ENCODE measurements around the gene S100A16.
"Not testable (repeated sequence)": the region's sequence is repeated elsewhere in the genome, so short reads cannot be mapped to it uniquely, and the experiment has no call there.

Gene S100A16

DNA sequence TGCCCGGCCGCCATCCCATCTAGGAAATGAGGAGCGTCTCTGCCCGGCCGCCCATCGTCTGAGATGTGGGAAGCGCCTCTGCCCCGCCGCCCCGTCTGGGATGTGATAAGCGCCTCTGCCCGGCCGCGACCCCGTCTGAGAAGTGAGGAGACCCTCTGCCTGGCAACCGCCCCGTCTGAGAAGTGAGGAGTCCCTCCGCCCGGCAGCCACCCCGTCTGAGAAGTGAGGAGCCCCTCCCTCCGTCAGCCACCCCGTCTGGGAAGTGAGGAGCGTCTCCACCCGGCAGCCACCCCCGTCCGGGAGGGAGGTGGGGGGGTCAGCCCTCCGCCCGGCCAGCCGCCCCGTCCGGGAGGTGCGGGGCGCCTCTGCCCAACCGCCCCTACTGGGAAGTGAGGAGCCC lies 30.1 kb downstream of the S100A16 start:
- not testable (repeated sequence) for DNase-seq

GRCh38 chr1:153578936-153579335 lies 34.0 kb downstream of the S100A16 start:
- DNase-seq: no peak

DNA sequence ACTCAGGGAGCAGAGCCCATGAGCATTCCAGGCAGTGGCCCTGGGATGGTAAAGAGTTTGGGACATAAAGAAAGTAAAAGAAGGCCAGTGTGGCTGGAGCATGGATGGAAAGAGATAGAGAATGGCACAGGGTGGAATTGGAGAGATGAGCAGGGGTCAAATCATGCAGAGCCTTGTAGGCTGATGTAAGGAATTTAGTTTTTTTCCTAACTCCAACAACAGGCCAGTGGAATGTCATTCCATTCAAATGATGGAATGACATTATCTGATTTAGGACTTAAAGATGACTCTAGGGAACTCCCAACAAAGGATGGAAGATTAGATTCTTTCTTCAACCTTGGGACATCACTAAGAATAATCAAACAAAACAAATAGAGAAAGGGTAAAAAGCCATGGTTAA lies 34.4 kb downstream of the S100A16 start:
- DNase-seq: no peak

- DNase-seq: no peak
Observed at GRCh38 chr1:153577624-153578051, 35.3 kb downstream of the S100A16 start.

DNA sequence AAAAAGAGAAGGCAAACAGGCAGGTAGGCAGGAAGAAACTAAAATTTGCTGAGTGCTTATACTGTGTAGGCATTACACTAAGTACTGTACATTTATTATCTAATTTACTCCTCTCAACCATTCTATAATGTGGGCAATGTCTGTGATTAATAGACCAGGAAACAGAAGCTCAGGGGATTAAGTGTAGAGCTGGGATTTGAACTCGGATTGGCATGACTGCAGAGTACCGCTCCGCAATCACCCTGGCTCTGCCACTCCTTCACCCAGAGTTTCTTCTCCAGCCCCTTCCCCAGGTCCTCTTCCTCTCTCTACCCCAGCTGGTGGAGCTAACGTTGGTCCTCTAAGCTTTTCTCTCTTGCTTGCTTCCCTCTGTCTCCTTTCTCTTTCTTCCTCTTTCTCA lies 35.8 kb downstream of the S100A16 start:
- DNase-seq: no peak

GRCh38 chr1:153575497-153575896 lies 37.4 kb downstream of the S100A16 start:
- DNase-seq: not testable (repeated sequence)

GRCh38 chr1:153575081-153575491 lies 37.9 kb downstream of the S100A16 start:
- DNase-seq: not testable (repeated sequence)

DNA sequence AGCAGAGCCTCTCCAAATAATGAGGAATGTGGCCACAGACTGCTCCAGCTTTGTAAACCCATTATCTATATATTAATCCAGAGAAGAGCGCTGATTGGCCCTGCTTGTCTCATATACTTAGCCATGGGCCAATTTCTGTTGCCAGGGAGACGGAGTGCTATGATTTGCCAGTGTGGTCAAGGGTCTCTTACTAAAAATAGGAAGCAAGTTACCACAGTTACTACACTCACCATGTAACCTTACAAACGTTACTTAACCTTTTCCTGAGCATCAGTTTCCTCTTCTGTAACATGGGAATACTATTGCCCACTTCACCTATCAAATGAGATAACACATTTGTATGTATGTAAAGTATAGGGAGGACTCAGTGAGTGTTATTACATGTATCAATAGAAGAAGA lies 39.6 kb downstream of the S100A16 start:
- DNase-seq: no peak

GRCh38 chr1:153572569-153573015 lies 40.3 kb downstream of the S100A16 start:
- peak; percentile 55 for DNase-seq

GRCh38 chr1:153571706-153572105 lies 41.2 kb downstream of the S100A16 start:
- no peak for DNase-seq

GRCh38 chr1:153570874-153571273 lies 42.1 kb downstream of the S100A16 start:
- no peak for DNase-seq

DNA sequence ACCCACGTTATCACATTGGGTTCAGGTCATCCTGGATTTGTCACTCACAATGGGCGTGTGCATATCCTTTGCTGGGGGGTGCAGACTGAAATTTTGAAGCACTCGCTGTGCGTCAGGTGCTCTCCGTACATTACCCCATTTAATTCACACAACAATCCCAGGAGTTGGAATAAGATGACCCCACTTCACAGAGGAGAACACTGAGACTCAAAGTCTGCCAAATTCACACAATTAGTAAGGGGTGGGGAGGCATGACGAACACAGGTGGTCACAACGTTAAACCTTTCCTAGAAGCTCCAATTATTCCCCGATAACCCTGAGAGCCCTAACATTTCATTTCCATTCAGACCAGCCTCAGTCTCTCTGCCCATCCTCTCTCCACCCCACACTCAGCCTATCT lies 43.5 kb downstream of the S100A16 start:
- no peak for DNase-seq

- peak; percentile 98 for DNase-seq
Observed at GRCh38 chr1:153568367-153569099, 44.4 kb downstream of the S100A16 start.

GRCh38 chr1:153567621-153568366 lies 45.1 kb downstream of the S100A16 start:
- no peak for DNase-seq

DNA sequence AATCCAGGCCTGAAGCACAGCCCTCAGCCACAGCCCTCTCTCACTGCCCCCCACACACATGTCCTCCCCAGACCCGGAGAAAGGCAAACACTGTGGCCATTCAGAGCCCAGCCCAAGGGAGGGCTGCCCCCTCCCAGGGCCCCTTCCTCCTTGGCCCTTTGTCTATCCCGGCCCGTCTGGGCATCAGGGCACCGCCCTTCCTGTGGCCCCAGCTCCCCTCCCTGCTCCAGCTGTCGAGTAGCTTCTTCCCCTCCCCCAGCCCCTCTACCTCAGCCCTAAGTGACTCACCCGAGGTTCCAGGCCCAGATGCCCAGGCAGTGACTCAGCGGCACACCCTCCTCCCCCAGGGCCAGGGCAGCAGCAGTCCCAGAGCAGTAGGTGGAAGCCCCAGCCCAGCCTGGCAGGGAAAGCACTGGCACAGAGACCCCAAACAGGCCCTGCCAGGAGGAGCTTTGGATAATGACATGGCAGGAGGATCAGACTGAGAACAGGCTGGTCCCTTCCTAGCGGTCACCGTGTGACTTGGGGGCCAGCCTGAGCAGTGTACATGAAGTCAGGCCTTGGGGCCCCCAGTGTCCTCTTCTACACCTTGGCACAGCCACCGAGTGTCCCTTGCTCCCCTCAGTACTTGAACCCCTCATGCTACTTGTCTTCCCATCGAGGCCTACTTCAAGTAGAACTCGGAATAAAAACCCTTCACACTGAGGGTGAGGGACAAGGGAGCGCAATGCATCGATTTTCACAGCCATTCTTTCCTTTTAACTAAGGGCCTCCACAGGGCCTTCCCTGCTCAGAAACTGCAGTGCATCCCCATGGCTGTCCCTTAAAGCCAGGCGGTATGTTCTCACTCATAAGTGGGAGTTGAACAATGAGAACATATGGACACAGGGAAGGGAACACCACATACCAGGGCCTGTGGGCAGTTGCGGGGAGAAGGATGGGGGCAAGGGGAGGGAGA lies 46.2 kb downstream of the S100A16 start:
- no peak for DNase-seq

DNA sequence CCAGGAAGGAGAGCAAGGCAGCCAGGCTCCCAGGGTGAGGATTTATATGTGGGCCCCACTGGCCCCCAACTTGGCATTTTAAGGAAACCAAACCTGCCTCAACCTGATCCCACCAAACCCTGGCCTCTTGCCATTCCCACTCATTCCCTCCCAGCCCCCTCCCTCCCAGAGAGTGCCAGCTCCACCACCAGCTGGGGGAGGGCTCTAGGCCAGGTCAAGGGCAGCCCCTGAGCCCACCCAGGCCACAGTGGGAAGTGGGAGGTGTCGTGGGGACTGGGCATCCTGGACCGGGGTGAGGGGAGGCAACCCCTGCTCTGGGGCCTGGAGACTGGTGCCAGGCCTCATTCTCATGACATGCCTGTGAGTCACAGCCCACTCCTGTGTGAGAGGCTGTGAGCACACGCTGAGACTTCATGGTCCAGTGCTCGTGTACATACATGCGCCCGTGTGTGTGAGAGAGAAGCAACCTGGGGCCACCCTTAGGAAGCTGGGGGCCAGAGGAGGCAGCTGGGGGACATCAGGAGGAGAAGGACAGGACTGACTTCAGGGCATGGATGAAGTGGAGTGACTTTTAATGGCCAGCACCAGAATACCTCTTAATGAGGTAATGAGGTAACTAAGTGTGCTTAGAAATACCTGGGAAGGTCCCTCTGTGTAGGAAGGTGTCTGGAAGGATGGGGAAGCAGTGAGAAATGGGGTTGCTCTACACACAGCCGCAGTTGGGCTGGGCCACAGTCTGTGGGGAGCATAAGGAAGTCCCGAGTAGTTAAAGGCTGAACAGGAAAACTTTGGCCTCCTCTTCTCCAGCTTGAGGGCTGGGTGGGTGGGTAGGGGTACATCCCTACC lies 47.2 kb downstream of the S100A16 start, which contains the start of gene S100A2:
TSS of gene S100A2 (minus strand) at position 316 of the 846 bp plus-strand sequence. CDS start 1,967 bp downstream, outside the sequence.
- DNase-seq: peak; percentile 43

DNA sequence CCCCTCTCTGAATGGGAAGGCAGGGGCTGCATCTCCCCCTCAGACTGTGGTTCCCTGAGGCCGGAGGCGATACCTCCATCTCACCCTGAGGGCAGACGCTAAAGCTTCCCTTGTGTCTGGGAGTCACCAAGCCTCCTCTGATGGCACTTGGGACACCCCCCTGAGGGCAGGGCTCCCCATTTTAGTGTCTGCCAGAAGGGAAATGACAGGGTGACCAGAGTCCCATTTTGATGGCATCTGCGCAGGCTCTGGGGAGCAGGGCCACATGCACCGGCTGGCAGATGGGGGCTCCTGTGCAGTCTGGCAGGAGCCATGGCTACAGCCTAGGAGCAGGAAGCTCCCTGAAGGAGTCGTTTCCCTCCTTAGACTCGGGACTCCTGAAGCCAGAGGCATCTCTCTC lies 48.9 kb downstream of the S100A16 start:
- DNase-seq: no peak

DNA sequence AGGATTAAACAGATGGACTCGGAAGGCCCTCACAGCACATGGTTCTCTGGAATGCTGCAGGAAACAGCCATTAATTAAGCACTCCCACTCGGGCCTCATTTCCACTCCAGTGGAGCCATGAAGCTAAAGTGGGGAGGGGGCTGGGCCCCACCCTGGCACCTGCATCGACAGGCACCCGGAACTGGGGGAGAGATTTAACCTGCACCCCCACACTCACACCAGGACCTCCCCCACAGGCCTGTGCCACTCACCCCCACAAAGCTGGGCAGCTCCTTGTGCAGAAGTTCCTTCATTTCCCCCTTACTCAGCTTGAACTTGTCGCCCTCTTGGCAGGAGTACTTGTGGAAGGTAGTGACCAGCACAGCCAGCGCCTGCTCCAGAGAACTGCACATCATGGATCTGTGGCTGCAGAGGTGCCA lies 49.4 kb downstream of the S100A16 start:
- no peak for DNase-seq

DNA sequence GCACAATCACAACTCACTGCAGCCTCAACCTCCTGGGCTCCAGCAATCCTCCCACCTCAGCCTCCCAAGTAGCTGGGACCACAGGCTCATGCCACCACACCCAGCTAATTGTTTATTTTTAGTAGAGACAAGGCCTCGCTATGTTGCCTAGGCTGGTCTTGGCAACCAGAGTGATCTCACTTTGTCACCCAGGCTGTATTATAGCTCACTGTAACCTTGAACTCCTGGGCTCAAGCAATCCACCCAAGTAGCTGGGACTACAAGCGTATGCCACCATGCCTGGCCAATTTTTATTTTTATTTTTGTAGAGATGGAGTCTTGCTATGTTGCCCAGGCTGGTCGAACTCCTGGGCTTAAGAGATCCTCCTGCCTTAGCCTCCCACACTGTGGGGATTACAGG lies 50.9 kb downstream of the S100A16 start:
- not testable (repeated sequence) for DNase-seq

DNA sequence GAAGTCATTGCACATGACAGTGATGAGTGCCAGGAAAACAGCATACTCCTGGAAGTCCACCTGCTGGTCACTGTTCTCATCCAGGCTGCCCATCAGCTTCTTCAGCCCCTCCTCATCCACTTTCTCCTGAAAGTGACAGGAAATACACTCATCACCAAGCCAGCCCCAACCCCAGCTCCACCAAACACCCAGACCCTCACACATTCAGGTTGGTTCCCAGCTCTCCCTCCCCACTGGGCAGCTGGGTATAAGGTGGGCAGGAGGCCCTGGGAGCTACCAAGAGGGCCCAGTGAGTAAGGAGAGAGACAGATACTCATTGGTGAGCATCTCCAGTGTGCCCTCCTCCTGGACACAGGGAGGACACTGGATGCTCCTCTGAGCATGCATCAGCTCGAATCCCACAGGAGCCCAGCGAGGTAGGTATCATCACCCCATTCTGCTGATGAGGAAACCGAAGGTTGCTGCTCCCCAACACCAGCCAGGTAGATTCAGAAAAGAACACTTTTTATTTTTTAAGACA lies 51.4 kb downstream of the S100A16 start:
- no peak for DNase-seq

DNA sequence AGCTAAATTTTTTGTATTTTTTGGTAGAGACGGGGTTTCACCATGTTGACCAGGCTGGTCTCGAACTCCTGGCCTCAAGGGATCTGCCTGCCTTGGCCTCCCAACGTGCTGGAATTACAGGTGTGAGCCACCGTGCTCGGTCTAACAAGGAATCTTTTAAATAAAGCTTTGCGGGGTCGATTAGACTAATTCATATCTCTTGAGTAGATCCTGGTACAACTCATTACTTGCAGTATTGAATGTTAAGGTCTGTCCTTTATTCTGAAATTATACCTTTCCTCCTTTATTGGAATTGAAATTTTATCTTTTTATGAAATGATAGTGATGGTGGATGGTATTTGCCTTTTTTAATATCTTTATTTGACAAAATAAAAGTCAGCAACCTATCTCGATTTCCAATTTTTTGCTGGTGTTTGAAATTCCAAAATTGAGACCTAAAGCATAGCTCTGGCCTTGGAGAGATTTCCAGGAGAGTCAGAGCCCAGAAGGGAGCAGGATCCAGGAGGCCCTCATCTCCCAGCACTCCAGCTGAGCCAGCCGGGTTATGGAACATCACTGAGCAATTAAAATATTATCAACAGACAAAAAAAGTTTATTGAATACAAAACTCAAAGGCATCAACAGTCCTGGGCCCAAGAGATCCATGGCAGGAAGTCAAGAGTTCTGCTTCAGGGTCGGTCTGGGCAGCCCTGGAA lies 52.0 kb downstream of the S100A16 start:
- DNase-seq: no peak
